ENCODE results near the gene PANX2.
"Not testable (repeated sequence)": the region's sequence is repeated elsewhere in the genome, so short reads cannot be mapped to it uniquely, and the experiment has no call there.

PANX2 gene, protein sequence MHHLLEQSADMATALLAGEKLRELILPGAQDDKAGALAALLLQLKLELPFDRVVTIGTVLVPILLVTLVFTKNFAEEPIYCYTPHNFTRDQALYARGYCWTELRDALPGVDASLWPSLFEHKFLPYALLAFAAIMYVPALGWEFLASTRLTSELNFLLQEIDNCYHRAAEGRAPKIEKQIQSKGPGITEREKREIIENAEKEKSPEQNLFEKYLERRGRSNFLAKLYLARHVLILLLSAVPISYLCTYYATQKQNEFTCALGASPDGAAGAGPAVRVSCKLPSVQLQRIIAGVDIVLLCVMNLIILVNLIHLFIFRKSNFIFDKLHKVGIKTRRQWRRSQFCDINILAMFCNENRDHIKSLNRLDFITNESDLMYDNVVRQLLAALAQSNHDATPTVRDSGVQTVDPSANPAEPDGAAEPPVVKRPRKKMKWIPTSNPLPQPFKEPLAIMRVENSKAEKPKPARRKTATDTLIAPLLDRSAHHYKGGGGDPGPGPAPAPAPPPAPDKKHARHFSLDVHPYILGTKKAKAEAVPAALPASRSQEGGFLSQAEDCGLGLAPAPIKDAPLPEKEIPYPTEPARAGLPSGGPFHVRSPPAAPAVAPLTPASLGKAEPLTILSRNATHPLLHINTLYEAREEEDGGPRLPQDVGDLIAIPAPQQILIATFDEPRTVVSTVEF

GRCh38 chr22:50170453-50171318, at the start of gene PANX2:
Gene PANX2 (plus strand): TSS chr22:50170731. CDS start chr22:50170731, 0 bp downstream.
- H3K36me3 ChIP-seq (ENCODE audit: control insufficient read depth in 2 of 2, insufficient read depth in 2 of 2, low read length in 2 of 2): no peaks in the 10 kb centered on the region
- H3K9ac ChIP-seq (ENCODE audit: low read depth in 1 of 2, low read length in 2 of 2): no peak within 1 kb of the TSS
- H3K27me3 ChIP-seq (ENCODE audit: control insufficient read depth in 2 of 2, insufficient read depth in 2 of 2, low read length in 2 of 2): peaks cover 15 to 16% of the 10 kb centered on the region in 2 donors
- no peak within 1 kb of the TSS for H3K27ac ChIP-seq (ENCODE audit: low read depth in 2 of 2, low read length in 2 of 2)
- peak within 1 kb of the TSS in 1 of 2 donors; percentile 20 for H3K4me3 ChIP-seq (ENCODE audit: low read length in 2 of 2)
- H3K4me1 ChIP-seq (ENCODE audit: control insufficient read depth in 2 of 2, insufficient read depth in 2 of 2, low read length in 2 of 2): no peaks in the 10 kb centered on the region
- H3K9me3 ChIP-seq (ENCODE audit: control insufficient read depth in 2 of 2, low read length in 2 of 2): no peaks in the 10 kb centered on the region

GRCh38 chr22:50121202-50121740, 49.3 kb upstream of the PANX2 start:
- no peaks in the 10 kb centered on the region for H3K36me3 ChIP-seq (ENCODE audit: control insufficient read depth in 2 of 2, insufficient read depth in 2 of 2, low read length in 2 of 2)
- no peak overlapping the region for H3K9ac ChIP-seq (ENCODE audit: low read depth in 1 of 2, low read length in 2 of 2)
- peaks cover 0 to 13% of the 10 kb centered on the region in 2 donors for H3K27me3 ChIP-seq (ENCODE audit: control insufficient read depth in 2 of 2, insufficient read depth in 2 of 2, low read length in 2 of 2)
- no peak overlapping the region for H3K4me3 ChIP-seq (ENCODE audit: low read length in 2 of 2)
- H3K4me1 ChIP-seq (ENCODE audit: control insufficient read depth in 2 of 2, insufficient read depth in 2 of 2, low read length in 2 of 2): no peaks in the 10 kb centered on the region
- H3K9me3 ChIP-seq (ENCODE audit: control insufficient read depth in 2 of 2, low read length in 2 of 2): no peaks in the 10 kb centered on the region
- no peak overlapping the region for H3K27ac ChIP-seq (ENCODE audit: low read depth in 2 of 2, low read length in 2 of 2)

- H3K27ac ChIP-seq (ENCODE audit: low read depth in 2 of 2, low read length in 2 of 2): no peak overlapping the region
- H3K4me1 ChIP-seq (ENCODE audit: control insufficient read depth in 2 of 2, insufficient read depth in 2 of 2, low read length in 2 of 2): no peaks in the 10 kb centered on the region
- H3K9me3 ChIP-seq (ENCODE audit: control insufficient read depth in 2 of 2, low read length in 2 of 2): no peaks in the 10 kb centered on the region
- no peak overlapping the region for H3K9ac ChIP-seq (ENCODE audit: low read depth in 1 of 2, low read length in 2 of 2)
- no peak overlapping the region for H3K4me3 ChIP-seq (ENCODE audit: low read length in 2 of 2)
- H3K27me3 ChIP-seq (ENCODE audit: control insufficient read depth in 2 of 2, insufficient read depth in 2 of 2, low read length in 2 of 2): peaks cover 0 to 8% of the 10 kb centered on the region in 2 donors
- no peaks in the 10 kb centered on the region for H3K36me3 ChIP-seq (ENCODE audit: control insufficient read depth in 2 of 2, insufficient read depth in 2 of 2, low read length in 2 of 2)
These were observed 47.4 kb upstream of the PANX2 start for GRCh38 chr22:50123119-50123518.

GRCh38 chr22:50125029-50125428, 45.5 kb upstream of the PANX2 start:
- Histone ChIP-seq H3K27me3 (ENCODE audit: control insufficient read depth in 2 of 2, insufficient read depth in 2 of 2, low read length in 2 of 2) (peaks cover 0 to 3% of the 10 kb centered on the region in 2 donors), H3K4me1 (ENCODE audit: control insufficient read depth in 2 of 2, insufficient read depth in 2 of 2, low read length in 2 of 2) (no peaks in the 10 kb centered on the region), H3K9ac (ENCODE audit: low read depth in 1 of 2, low read length in 2 of 2) (no peak overlapping the region), H3K9me3 (ENCODE audit: control insufficient read depth in 2 of 2, low read length in 2 of 2) (no peaks in the 10 kb centered on the region), H3K36me3 (ENCODE audit: control insufficient read depth in 2 of 2, insufficient read depth in 2 of 2, low read length in 2 of 2) (no peaks in the 10 kb centered on the region), H3K4me3 (ENCODE audit: low read length in 2 of 2) (no peak overlapping the region), H3K27ac (ENCODE audit: low read depth in 2 of 2, low read length in 2 of 2) (no peak overlapping the region)

DNA sequence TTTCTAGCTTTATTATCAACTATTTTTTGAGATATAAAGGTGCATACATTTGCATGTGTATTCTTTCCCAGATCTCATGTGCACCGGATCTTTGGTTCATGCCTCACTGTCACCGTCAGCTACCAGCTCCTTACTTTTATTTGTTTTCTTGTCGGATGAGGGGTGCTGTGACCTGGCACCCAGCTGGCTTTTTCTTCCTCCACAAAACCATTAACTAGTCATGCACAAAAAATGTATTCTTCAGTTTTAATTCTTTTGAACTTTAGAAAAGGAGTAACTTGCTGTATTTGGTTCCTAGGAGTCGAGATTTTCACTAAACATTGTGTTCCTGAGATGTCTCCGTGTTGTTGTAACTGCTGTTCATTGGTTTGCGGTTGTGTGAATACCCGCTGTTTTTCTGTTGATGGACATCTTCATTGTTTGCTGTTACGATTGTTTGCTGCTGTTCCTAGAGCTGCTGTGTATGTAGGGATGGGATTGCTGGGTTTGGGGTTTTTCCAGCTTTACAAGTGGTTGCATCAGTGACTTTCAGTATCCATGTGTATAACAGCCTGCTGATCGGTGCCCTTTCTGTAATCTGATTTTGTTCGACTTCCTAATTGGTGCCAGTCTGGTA, 41.3 kb upstream of the PANX2 start:
- Histone ChIP-seq H3K4me3 (ENCODE audit: low read length in 2 of 2) (no peak overlapping the region), H3K27me3 (ENCODE audit: control insufficient read depth in 2 of 2, insufficient read depth in 2 of 2, low read length in 2 of 2) (peaks cover 3 to 4% of the 10 kb centered on the region in 2 donors), H3K9ac (ENCODE audit: low read depth in 1 of 2, low read length in 2 of 2) (no peak overlapping the region), H3K4me1 (ENCODE audit: control insufficient read depth in 2 of 2, insufficient read depth in 2 of 2, low read length in 2 of 2) (no peaks in the 10 kb centered on the region), H3K9me3 (ENCODE audit: control insufficient read depth in 2 of 2, low read length in 2 of 2) (no peaks in the 10 kb centered on the region), H3K36me3 (ENCODE audit: control insufficient read depth in 2 of 2, insufficient read depth in 2 of 2, low read length in 2 of 2) (no peaks in the 10 kb centered on the region), H3K27ac (ENCODE audit: low read depth in 2 of 2, low read length in 2 of 2) (no peak overlapping the region)

GRCh38 chr22:50131894-50132293, 38.6 kb upstream of the PANX2 start:
- H3K27me3 ChIP-seq (ENCODE audit: control insufficient read depth in 2 of 2, insufficient read depth in 2 of 2, low read length in 2 of 2): peaks cover 4 to 8% of the 10 kb centered on the region in 2 donors
- no peak overlapping the region for H3K27ac ChIP-seq (ENCODE audit: low read depth in 2 of 2, low read length in 2 of 2)
- no peak overlapping the region for H3K9ac ChIP-seq (ENCODE audit: low read depth in 1 of 2, low read length in 2 of 2)
- H3K9me3 ChIP-seq (ENCODE audit: control insufficient read depth in 2 of 2, low read length in 2 of 2): no peaks in the 10 kb centered on the region
- H3K4me1 ChIP-seq (ENCODE audit: control insufficient read depth in 2 of 2, insufficient read depth in 2 of 2, low read length in 2 of 2): no peaks in the 10 kb centered on the region
- H3K4me3 ChIP-seq (ENCODE audit: low read length in 2 of 2): no peak overlapping the region
- H3K36me3 ChIP-seq (ENCODE audit: control insufficient read depth in 2 of 2, insufficient read depth in 2 of 2, low read length in 2 of 2): no peaks in the 10 kb centered on the region

- H3K4me1 ChIP-seq (ENCODE audit: control insufficient read depth in 2 of 2, insufficient read depth in 2 of 2, low read length in 2 of 2): no peaks in the 10 kb centered on the region
These were observed 36.0 kb upstream of the PANX2 start for GRCh38 chr22:50134481-50134880.

GRCh38 chr22:50136581-50137015, 33.9 kb upstream of the PANX2 start:
- Histone ChIP-seq H3K9ac (ENCODE audit: low read depth in 1 of 2, low read length in 2 of 2) (no peak overlapping the region), H3K27ac (ENCODE audit: low read depth in 2 of 2, low read length in 2 of 2) (no peak overlapping the region), H3K9me3 (ENCODE audit: control insufficient read depth in 2 of 2, low read length in 2 of 2) (no peaks in the 10 kb centered on the region), H3K4me1 (ENCODE audit: control insufficient read depth in 2 of 2, insufficient read depth in 2 of 2, low read length in 2 of 2) (peaks cover 0 to 2% of the 10 kb centered on the region in 2 donors), H3K4me3 (ENCODE audit: low read length in 2 of 2) (no peak overlapping the region), H3K36me3 (ENCODE audit: control insufficient read depth in 2 of 2, insufficient read depth in 2 of 2, low read length in 2 of 2) (no peaks in the 10 kb centered on the region), H3K27me3 (ENCODE audit: control insufficient read depth in 2 of 2, insufficient read depth in 2 of 2, low read length in 2 of 2) (peaks cover 4 to 5% of the 10 kb centered on the region in 2 donors)

More at GRCh38 chr22:50134481-50134880, 36.0 kb upstream of the PANX2 start:
- Histone ChIP-seq H3K9me3 (ENCODE audit: control insufficient read depth in 2 of 2, low read length in 2 of 2) (no peaks in the 10 kb centered on the region), H3K27ac (ENCODE audit: low read depth in 2 of 2, low read length in 2 of 2) (no peak overlapping the region), H3K27me3 (ENCODE audit: control insufficient read depth in 2 of 2, insufficient read depth in 2 of 2, low read length in 2 of 2) (peaks cover 4 to 5% of the 10 kb centered on the region in 2 donors), H3K9ac (ENCODE audit: low read depth in 1 of 2, low read length in 2 of 2) (no peak overlapping the region), H3K36me3 (ENCODE audit: control insufficient read depth in 2 of 2, insufficient read depth in 2 of 2, low read length in 2 of 2) (no peaks in the 10 kb centered on the region), H3K4me3 (ENCODE audit: low read length in 2 of 2) (no peak overlapping the region)

DNA sequence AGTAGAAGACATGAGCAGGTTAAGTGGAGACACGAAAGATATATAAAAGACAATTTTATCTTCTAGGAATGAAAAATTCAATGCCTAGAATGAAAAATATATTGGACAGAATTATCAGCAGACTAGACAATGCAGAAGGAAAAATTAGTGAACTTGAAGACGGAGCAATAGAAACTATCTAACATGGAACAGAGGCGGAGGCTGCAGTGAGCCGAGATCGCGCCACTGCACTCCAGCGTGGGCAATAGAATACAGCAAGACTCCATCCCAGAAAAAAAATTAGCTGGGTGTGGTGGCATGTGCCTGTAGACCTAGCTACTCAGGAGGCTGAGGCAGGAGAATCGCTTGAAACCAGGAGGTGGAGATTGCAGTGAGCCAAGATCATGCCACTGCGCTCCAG, 33.3 kb upstream of the PANX2 start:
- H3K4me1 ChIP-seq (ENCODE audit: control insufficient read depth in 2 of 2, insufficient read depth in 2 of 2, low read length in 2 of 2); H3K9ac ChIP-seq (ENCODE audit: low read depth in 1 of 2, low read length in 2 of 2); H3K27ac ChIP-seq (ENCODE audit: low read depth in 2 of 2, low read length in 2 of 2); H3K36me3 ChIP-seq (ENCODE audit: control insufficient read depth in 2 of 2, insufficient read depth in 2 of 2, low read length in 2 of 2); H3K27me3 ChIP-seq (ENCODE audit: control insufficient read depth in 2 of 2, insufficient read depth in 2 of 2, low read length in 2 of 2); H3K9me3 ChIP-seq (ENCODE audit: control insufficient read depth in 2 of 2, low read length in 2 of 2); H3K4me3 ChIP-seq (ENCODE audit: low read length in 2 of 2): not testable (repeated sequence)

Data from mucosa of rectum (tissue), 2 donors.